ENCODE data around the gene LRRC56.
"Not testable (repeated sequence)": the region's sequence is repeated elsewhere in the genome, so short reads cannot be mapped to it uniquely, and the experiment has no call there.

LRRC56 gene

DNA sequence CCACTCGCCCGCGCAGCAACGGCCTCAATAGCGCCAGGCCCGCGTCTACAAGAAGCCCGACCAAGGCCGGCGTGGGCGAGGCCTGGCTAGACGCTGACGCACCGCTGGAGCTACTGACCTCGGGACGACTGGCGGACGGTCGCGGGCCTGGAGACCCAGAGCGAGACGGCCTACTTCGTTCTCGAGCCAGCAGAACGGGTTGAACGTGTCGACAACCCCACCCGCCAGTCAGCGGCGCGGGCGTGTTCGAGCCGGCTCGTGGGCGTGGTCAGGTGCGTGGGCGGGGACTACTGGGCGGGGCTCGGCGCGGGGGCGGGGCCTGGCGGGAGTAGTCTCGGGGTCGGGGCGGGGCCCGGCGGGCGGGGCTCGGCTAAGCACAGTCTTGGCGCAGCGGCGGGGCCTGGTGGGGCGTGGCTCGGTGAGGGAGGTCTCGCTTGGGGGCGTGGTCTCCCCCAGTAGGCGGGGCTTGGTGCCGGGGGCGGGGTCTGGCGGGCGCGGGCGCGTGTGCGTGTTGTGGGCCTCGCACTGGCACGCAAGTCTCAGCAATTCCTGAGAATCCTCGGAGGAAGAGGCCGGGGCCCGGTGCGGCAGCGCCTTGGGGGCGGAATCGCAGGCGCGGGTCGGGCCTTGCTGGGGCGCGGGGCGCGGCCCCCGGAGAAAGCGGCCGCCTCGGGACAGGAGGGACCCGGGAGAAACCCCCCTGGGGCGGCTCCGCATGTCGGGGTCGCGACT lies 30.2 kb upstream of the LRRC56 start, which contains the start of gene RNH1:
Gene RNH1 (minus strand): TSS at position 248 of the 732 bp plus-strand sequence. CDS start 5,080 bp downstream, outside the sequence.
- peaks cover 33% of the 10 kb centered on the region for H3K4me1 Mint-ChIP-seq
- peaks cover 16% of the 10 kb centered on the region for H3K36me3 Mint-ChIP-seq
- CTCF ChIA-PET: interaction anchor here (1.5 kb wide), 1 partner anchor 10 kb away, joined by 3 read pairs; no protein-coding TSS in a partner anchor

DNA sequence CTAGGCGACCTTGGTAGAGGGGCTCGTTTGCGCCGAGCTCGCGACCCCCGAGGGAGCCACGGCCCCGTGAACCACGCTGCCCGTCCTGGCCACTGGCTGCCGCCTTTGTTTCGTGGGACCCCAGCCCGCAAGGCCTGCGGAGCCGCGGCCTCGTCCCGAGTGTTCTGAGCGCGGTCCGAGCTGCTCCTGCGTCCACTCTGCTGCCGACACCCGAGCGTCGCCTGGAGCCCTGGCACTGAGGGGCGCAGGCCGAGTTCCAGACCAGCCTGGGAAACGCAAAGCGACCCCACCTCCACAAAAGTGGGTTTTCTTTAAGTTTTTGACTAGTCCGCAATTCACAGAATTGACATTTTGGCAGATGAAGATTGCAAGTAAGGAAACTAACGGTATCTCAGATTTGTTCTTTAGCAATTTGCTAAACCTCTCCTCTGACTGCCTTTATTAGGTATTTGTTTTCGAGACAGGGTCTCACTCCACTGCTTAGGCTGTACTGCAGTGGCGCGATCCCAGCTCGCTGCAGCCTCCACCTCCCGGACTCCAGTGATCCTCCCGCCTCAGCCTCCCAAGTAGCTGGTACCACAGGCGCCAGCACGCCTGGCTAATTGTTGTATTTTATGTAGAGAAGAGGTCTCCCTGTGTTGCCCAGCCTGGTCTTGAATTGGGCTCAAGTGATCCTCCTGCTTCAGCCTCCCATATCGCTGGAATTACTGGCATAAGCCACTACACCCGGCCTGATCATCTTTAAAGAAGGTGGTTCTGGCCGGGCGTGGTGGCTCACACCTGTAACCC lies 29.4 kb upstream of the LRRC56 start:
- Mint-ChIP-seq H3K4me1 (peaks cover 31% of the 10 kb centered on the region), H3K9me3 (no peaks in the 10 kb centered on the region), H3K27me3 (peaks cover 4% of the 10 kb centered on the region), H3K27ac (peak overlapping the region; percentile 100), H3K36me3 (peaks cover 16% of the 10 kb centered on the region), H3K4me3 (peak overlapping the region; percentile 96)
- CTCF ChIA-PET: interaction anchor here (1.3 to 1.5 kb wide), 2 partner anchors 9 to 11 kb away, joined by 3 read pairs; no protein-coding TSS in a partner anchor
- DNase-seq: no peak

More for the DNA sequence above, 30.2 kb upstream of the LRRC56 start, which contains the start of gene RNH1:
- H3K4me3 Mint-ChIP-seq: peak within 1 kb of the TSS; percentile 96
- no peaks in the 10 kb centered on the region for H3K9me3 Mint-ChIP-seq
- DNase-seq: peak; percentile 99
- peaks cover 4% of the 10 kb centered on the region for H3K27me3 Mint-ChIP-seq
- peak within 1 kb of the TSS; percentile 100 for H3K27ac Mint-ChIP-seq

- Mint-ChIP-seq H3K4me1 (peaks cover 28% of the 10 kb centered on the region), H3K36me3 (peaks cover 16% of the 10 kb centered on the region), H3K27ac (no peak overlapping the region), H3K9me3 (no peaks in the 10 kb centered on the region), H3K27me3 (peaks cover 4% of the 10 kb centered on the region), H3K4me3 (no peak overlapping the region)
- no peak for DNase-seq
- CTCF ChIA-PET: interaction anchor here (1.3 kb wide), 1 partner anchor 10 kb away, joined by 3 read pairs; no protein-coding TSS in a partner anchor
Measured at GRCh38 chr11:508956-509355, 28.4 kb upstream of the LRRC56 start.

- CTCF ChIA-PET: no interaction called here
- Mint-ChIP-seq H3K4me3 (no peak overlapping the region), H3K27ac (no peak overlapping the region), H3K27me3 (no peaks in the 10 kb centered on the region), H3K4me1 (peaks cover 9% of the 10 kb centered on the region), H3K9me3 (peaks cover 15% of the 10 kb centered on the region), H3K36me3 (peaks cover 31% of the 10 kb centered on the region)
- DNase-seq: no peak
Measured at GRCh38 chr11:512761-513595, 24.3 kb upstream of the LRRC56 start.

GRCh38 chr11:514606-515005 lies 22.7 kb upstream of the LRRC56 start:
- CTCF ChIA-PET: interaction anchor here (1.8 kb wide), 1 partner anchor 63 kb away, joined by 3 read pairs; no protein-coding TSS in a partner anchor
- no peak overlapping the region for H3K4me3 Mint-ChIP-seq
- no peak overlapping the region for H3K27ac Mint-ChIP-seq
- DNase-seq: no peak
- H3K36me3 Mint-ChIP-seq: peaks cover 27% of the 10 kb centered on the region
- H3K27me3 Mint-ChIP-seq: no peaks in the 10 kb centered on the region
- peaks cover 15% of the 10 kb centered on the region for H3K9me3 Mint-ChIP-seq
- peaks cover 13% of the 10 kb centered on the region for H3K4me1 Mint-ChIP-seq

DNA sequence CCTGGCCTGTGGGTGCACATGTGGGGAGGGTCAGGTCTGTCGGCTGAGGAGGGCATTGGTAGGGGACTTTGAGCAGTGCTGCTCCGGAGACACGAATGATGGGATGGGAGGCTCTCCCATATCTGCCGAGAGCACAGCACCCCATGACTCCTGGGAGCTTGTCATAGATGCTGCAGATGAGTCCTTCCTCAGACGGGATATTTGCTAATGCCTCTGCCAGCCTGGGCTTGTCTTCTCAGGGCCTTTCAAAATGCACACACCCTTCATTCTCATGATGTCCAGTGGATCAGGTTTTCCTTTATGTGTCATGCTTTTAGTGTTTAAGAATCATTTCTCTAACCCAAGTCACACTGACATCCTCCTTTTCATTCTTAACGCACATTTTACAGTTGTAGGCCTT lies 22.2 kb upstream of the LRRC56 start:
- no peaks in the 10 kb centered on the region for H3K27me3 Mint-ChIP-seq
- CTCF ChIA-PET: interaction anchor here (1.8 kb wide), 1 partner anchor 64 kb away, joined by 3 read pairs; no protein-coding TSS in a partner anchor
- peaks cover 10% of the 10 kb centered on the region for H3K4me1 Mint-ChIP-seq
- H3K9me3 Mint-ChIP-seq: peaks cover 15% of the 10 kb centered on the region
- H3K4me3 Mint-ChIP-seq: no peak overlapping the region
- no peak overlapping the region for H3K27ac Mint-ChIP-seq
- no peak for DNase-seq
- H3K36me3 Mint-ChIP-seq: peaks cover 22% of the 10 kb centered on the region

GRCh38 chr11:516400-516799 lies 20.9 kb upstream of the LRRC56 start:
- no peaks in the 10 kb centered on the region for H3K27me3 Mint-ChIP-seq
- CTCF ChIA-PET: interaction anchor here (1.6 to 1.8 kb wide), 2 partner anchors 9 to 65 kb away, joined by 3 read pairs; no protein-coding TSS in a partner anchor
- no peak overlapping the region for H3K27ac Mint-ChIP-seq
- peaks cover 14% of the 10 kb centered on the region for H3K4me1 Mint-ChIP-seq
- no peak overlapping the region for H3K4me3 Mint-ChIP-seq
- peaks cover 15% of the 10 kb centered on the region for H3K9me3 Mint-ChIP-seq
- no peak for DNase-seq
- H3K36me3 Mint-ChIP-seq: peaks cover 22% of the 10 kb centered on the region

- not testable (repeated sequence) for H3K27ac Mint-ChIP-seq, H3K27me3 Mint-ChIP-seq, DNase-seq, H3K4me3 Mint-ChIP-seq
- CTCF ChIA-PET: interaction anchor here (1.4 to 1.6 kb wide), 2 partner anchors 9 to 12 kb away, joined by 3 to 4 read pairs; no protein-coding TSS in a partner anchor
- H3K9me3 Mint-ChIP-seq: peaks cover 15% of the 10 kb centered on the region
- H3K36me3 Mint-ChIP-seq: peaks cover 18% of the 10 kb centered on the region
- H3K4me1 Mint-ChIP-seq: peaks cover 14% of the 10 kb centered on the region
Measured at GRCh38 chr11:516918-517685, 20.2 kb upstream of the LRRC56 start.

- Mint-ChIP-seq H3K4me3 (peak overlapping the region; percentile 73), H3K27me3 (no peaks in the 10 kb centered on the region), H3K36me3 (peaks cover 18% of the 10 kb centered on the region), H3K4me1 (peaks cover 14% of the 10 kb centered on the region), H3K9me3 (peaks cover 15% of the 10 kb centered on the region), H3K27ac (peak overlapping the region; percentile 87)
- CTCF ChIA-PET: interaction anchor here (0.6 to 1.7 kb wide), 21 partner anchors 9 to 268 kb away, joined by 3 to 7 read pairs (median 3); partner anchors contain the start of genes PTDSS2 and SIGIRR
- DNase-seq: peak; percentile 88
Measured at GRCh38 chr11:518463-519202, 18.7 kb upstream of the LRRC56 start.

GRCh38 chr11:520428-521176 lies 16.7 kb upstream of the LRRC56 start:
- Mint-ChIP-seq H3K4me3 (no peak overlapping the region), H3K27ac (no peak overlapping the region), H3K27me3 (no peaks in the 10 kb centered on the region), H3K36me3 (peaks cover 11% of the 10 kb centered on the region), H3K4me1 (peaks cover 14% of the 10 kb centered on the region), H3K9me3 (peaks cover 15% of the 10 kb centered on the region)
- CTCF ChIA-PET: interaction anchor here (1.2 kb wide), 1 partner anchor 73 kb away, joined by 3 read pairs; no protein-coding TSS in a partner anchor
- no peak for DNase-seq

- DNase-seq: no peak
- H3K4me1 Mint-ChIP-seq: peaks cover 14% of the 10 kb centered on the region
- peaks cover 7% of the 10 kb centered on the region for H3K36me3 Mint-ChIP-seq
- CTCF ChIA-PET: interaction anchor here (1.1 to 1.2 kb wide), 2 partner anchors 11 to 73 kb away, joined by 3 to 4 read pairs; no protein-coding TSS in a partner anchor
- H3K9me3 Mint-ChIP-seq: peaks cover 10% of the 10 kb centered on the region
- no peak overlapping the region for H3K27ac Mint-ChIP-seq
- no peaks in the 10 kb centered on the region for H3K27me3 Mint-ChIP-seq
- H3K4me3 Mint-ChIP-seq: no peak overlapping the region
Measured at GRCh38 chr11:521177-521688, 16.1 kb upstream of the LRRC56 start.

- DNase-seq: no peak
- no peak overlapping the region for H3K27ac Mint-ChIP-seq
- no peaks in the 10 kb centered on the region for H3K36me3 Mint-ChIP-seq
- no peak overlapping the region for H3K4me3 Mint-ChIP-seq
- H3K9me3 Mint-ChIP-seq: no peaks in the 10 kb centered on the region
- H3K27me3 Mint-ChIP-seq: no peaks in the 10 kb centered on the region
- H3K4me1 Mint-ChIP-seq: no peaks in the 10 kb centered on the region
- CTCF ChIA-PET: no interaction called here
Measured at GRCh38 chr11:526192-526591, 11.1 kb upstream of the LRRC56 start.

Data from activated naive CD4-positive, alpha-beta T cell treated with anti-CD3 and anti-CD28 coated beads, Interleukin-2, amount 10 ng/mL, durations not matched to agents 7 days and 5 days (primary cell).